Stimulated activated naive CD8-positive, alpha-beta T cell treated with anti-CD3 and anti-CD28 coated beads, Interleukin-15, Interleukin-2, amounts not matched to agents 100 U/mL and 50 U/mL, for 24 hours (primary cell): ENCODE data around the gene CDH23.

Experiments used
- ATAC-seq: fragments of 150-1000 bp; cut with Tn5 transposase; one replicate; pipeline ENCODE4 v1.10.0; 2021
- DNase-seq: peaks from one replicate; pipeline ENCODE4 v3.0.0; 2021

The CDH23 gene

DNA sequence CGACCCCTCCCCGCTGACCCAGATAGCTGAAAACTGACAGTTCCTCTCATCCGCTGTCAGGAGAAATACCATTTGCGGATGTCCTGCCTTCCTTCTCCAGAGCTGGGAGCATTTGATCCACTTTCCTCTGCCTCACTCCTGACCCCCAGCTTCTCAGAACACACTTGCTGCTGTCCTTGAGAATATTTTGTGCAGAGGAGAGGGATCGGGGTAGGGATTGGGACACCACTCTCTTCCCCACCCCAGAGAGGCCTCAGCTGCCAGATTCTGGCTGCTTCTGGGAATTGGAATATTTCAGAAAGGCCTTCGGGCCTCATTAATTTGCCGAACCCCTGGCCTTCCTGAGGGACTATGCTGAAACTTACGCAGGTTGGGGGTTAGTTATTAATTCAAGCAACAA, 225.9 kb downstream of the CDH23 start:
- DNase-seq (no peak), ATAC-seq (no peak)

DNA sequence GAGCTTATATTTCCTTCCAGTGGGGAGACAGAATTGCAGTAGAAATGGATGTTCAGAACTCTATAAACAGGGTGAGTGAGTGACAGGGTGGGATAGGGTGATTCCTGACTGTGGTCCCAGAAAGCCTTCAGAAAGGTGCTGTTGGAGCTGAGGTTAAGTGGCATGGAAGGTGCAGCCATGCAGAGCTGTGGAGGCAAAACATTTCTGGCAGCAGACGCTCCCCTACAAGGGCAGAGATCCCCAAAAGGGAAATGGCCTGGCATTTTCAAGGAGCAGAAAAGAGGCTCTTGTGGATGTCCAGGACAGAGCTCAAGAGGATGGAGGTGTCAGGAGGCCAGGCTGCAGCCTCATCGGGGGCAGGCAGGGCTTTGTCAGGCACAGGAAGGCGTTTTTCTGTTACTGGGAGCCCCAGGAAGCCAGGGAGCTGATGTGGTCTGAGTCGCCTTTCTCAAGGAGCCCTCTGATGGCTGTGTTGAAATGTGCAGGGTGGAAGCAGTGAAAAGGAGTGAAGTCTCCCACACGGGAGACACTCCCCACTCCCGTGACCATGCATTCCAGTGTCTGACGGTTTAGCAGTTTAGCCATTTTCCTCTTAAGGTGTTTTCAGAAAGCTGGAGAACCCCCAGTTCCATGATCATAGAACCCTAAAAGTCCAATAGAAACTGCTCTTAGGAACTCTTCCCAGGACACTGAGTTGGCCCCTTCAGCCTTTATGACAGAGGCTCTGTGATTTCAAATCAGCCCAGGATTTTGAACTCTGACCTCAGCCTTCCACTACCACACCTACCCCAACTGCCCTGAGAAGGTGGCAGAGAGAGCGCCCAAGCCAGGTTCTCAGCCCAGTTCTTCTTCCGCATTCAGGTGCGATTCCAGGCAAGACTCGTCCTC, 226.6 kb downstream of the CDH23 start:
- no peak for DNase-seq
- no peak for ATAC-seq

DNA sequence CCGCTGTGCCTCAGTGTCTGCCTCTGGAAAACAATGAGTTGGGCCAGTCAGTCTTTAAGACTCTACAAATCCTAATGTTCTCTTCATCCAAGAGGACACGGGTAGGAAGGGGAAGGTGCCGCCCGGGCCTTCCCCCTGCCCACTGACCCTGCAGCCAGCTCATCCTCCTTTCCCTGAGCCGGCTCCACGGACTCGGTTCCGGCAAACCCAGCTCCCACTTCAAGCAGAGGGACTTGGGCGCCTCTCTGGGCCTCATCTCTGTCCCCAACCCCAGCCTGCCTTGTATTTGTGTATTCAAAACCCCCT, 227.2 kb downstream of the CDH23 start:
- no peak for DNase-seq
- ATAC-seq = no peak

DNA sequence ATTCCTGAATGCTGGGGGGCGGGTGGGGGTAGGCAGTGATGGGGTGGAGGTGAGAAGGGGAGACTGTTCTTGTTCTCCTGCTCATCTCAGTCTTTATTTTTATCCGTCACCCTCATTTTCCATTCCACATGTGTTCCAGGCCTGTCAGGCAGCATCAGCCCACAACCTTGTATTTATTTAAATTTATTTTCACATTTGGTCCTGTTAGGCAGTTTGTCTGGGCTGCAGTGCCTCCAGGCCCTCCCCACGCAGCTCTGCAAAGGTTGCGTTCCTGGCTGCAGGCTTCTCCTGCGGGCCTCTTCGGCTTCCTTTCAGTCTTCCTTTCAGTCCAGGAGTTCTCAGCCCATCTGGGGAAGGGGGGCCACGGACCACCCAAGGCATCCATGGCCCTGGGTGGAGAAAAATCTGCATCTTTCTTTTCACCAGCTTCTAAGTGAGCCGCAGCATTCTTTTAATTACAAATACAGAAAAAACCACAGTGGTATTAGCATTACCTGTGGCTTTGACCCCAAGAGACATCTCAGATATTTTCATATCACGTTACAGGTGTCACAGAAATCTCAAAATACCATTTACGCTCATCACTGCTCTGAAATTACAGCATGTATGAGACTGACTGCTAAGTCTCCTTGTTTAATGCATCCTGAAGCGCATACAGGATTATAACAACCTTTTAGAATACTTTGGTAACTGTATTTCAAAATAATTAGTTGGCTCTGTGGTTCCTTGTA, 228.9 kb downstream of the CDH23 start:
- no peak for ATAC-seq
- DNase-seq = no peak

DNA sequence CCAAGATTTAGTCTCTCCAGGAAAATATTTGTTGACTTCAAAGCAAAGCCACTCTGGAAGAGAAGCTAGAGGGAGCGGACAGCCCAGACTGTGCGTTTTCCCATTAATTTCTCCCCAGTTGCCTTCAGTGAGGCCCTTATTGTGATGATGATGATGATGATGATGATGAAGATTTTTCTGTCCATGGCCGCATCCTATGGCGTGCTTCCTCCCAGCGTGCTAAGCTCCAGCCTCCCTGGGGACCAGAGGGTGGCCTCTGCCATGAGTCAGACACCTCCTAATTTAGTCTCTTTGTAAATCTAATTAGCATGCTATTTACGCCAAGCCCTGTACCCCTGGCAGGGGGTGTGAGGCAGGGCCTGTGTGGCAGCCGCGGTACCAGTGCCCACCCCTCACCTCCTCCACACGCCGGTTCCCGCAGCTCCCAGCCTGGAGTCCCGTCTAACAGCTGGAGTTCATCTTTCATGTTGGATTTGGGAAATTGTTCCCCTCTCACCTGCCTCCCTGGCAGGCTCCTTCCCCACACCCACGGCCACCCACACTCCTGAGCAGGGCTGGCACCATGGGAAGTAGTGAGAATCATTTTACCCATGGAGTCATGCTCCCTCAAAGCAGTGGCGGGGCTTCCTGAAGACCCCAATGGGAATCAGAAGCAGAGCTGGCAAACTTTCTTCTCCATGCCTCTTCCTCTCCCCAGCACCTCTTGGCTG, 230.7 kb downstream of the CDH23 start:
- DNase-seq (no peak), ATAC-seq (no peak)

DNA sequence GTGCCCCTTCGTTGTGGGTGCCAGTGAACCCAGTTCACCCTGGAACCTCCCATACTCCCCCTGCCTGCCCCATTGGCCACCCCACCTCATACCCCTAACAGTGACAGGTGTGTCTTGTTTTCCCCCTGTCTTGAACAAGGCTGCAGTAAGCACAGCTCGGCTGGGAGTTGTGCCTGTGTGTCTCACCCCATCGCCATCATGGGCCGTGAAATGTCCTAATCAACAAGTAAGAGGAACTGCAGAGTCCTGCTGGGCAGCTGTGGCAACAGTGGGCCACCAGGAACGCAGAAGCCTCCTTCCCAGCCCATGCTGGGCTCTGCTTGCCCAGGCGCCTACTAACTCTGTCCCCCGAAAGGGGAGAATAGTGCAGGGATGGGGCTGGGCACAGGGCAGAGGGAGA, 231.2 kb downstream of the CDH23 start:
- ATAC-seq (no peak), DNase-seq (no peak)

DNA sequence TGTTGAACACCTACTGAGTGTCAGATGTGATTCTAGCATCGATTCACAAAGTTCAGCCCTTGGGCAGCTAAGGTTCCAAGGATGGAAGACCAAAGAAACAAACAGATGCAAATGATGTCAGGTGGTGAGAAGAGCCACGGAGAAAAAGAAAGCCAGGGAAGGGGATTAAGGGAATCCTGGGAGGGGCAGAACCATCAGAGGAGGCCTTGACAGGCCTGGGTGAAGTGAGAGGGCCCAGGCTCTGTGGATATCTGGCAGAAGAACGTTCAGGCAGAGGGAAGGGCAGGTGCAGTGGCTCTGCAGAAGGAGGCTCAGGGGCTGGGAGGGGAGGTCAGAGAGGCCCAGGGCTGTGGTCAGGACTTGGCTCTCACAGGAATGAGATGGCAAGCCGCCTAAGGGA, 232.4 kb downstream of the CDH23 start:
- ATAC-seq (no peak), DNase-seq (no peak)

DNA sequence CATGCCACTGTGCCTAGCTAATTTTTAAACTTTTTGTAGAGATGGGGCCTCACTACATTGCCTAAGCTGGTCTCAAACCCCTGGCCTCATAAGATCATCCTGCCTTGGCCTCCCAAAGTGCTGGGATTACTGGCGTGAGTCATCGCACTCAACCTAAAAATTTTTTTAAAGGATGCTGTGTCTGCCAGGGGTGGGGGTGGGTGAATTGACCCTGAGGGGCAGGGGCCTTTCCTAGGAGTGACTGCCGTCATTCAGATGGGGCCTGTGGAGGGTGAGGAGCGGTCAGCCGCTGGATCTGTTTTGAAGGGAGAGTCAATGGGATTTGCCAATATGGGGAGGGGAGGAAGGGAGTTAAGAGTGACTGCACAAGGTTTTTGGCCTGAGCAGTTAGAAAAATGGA, 233.4 kb downstream of the CDH23 start:
- DNase-seq = no peak
- no peak for ATAC-seq

DNA sequence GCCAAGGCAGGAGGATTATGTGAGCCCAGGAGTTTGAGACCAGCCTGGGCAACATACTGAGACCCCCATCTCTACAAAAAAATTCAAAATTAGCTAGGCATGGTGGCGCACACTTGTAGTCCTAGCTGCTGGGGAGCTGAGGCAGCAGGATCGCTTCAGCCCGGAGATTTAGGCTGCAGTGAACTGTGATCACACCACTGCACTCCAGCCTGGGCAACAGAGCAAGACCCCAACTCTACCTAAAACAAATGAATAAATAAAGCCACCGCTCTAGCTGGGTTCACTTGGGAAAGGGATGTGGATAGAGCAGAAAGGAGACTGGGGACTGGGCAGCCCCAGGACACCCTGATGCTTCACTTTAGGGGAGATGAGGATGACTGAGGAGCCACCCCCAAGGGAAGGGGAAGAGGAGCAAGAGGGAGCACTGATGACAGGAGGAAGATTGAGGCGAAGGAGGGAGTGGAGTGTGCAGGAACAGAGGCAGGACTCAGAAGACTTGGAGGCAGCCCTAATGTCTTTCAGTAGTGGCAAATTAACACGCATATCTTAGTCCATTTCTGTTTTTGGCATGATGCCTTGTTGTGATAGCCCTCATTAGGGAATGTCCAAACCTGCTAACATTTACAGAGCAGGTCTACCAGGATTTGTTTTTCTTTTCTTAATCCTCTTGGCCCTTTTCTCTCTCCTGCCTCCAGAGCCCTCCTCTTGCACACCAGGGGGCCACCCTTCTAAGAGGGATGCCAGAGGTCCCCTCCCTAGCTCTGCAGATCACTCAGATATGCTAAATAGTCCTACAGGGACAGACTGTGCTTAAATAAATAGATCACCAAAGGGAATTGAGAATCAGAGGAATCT, 234.5 kb downstream of the CDH23 start:
- ATAC-seq = no peak
- DNase-seq = no peak

DNA sequence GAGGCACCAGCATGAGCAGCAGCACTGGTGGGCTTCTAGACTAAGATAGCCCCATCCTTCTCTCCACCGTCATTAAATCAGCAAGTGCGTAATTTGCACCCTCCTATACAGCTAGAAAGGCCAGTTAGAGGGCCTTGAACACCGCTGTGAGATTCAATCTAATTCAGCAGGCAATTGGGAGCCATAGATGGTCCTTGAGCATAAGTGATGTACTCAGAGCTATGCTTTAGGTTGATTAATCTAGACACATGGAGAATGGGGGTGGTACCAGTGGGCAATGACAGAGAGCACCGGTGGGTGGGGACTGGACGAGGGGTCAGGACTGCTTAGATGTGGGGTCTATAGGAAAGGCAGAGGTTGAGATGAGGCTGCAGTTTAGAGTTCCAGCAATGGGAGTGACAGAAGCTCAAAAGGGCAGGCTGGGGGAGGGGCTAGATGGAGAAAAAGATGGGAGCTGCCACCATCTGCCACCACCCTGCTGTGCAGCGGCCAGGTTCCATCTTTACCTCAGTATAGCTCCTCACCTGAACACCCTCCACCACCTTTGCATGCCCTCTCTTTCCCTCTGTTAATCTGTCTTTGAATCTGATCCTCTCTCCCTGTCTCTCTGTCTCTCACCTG, 235.6 kb downstream of the CDH23 start:
- DNase-seq (no peak), ATAC-seq (no peak)

DNA sequence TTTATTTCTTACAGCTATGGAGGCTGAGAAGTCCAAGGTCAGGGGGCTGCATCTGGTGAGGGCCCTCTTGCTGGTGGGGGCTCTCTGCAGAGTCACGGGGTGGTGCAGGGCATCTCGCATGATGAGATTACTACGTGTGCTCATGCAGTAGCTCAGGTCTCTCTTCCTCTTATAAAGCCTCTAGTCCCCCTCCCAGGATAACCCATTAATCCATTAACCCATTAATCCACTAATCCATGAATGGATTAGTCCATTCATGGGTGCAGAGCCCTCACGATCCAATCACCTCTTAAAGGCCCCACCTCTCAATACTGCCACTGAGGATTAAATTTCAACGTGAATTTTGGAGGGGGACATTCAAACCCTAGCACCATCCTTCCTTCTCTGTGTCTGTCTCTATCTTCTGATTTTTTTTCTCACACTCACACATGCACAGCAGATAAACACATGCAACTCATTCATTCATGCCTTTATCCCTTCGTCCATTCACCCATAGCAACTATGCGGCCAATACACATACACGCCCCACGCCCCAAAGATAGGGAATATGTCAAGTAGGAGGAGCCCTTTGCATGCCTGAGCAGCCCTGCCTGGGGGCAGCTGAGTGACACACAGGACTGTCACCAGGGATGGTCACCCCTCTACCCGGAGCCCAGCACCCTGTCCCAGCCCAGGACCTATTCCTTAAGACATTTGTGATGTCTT, 236.3 kb downstream of the CDH23 start:
- no peak for ATAC-seq
- no peak for DNase-seq

DNA sequence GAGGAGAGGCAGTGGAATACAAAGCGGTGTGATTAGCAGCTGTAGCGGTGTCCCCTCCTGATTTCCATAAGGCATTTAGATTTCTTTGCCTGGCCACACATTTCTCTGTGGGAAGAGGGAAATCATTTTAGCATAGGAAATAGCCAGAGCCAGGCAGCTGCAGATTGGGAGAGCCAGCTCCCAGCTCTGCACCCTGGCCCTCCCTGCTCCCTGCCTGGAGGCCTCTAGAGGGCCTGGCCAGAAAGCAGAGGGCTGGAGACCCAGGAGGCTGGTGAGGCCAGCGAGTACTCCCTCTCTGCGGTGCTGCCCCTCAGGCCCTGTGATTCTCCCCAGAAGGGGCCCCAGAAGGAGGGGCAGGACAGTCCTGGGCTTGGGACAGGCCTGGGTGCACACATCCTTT, 237.2 kb downstream of the CDH23 start:
- DNase-seq (no peak), ATAC-seq (no peak)

DNA sequence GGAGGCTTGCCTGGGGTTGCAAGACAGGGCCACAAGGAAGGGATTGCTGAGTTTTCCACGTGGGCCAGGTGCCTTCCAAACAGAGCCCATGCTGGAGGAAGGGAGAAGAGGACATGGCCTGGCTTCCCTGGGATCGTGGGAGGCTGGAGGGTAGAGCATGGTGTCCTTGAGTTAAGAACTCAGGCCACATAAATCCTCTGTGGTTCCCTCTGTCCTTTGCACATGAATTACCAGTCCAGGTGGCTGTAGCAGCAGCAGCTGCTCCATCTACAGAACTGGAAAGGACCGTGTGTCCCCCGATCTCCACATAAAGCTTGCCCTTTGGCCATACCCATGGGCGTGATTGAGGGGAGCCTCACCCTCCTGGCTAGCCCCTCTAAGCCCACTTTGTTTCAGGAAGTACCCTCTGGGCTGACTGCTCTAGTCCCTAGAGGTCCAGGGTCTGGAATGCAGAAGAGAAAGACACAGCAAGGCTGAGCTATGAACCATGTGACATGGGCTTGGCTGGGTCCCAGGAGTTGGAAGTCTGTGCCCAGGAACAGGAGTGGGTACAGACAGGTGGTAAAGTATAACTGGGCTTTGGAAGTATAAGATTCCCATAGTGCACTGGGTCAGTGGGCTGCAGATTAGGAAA, 237.9 kb downstream of the CDH23 start:
- no peak for ATAC-seq
- DNase-seq = no peak

DNA sequence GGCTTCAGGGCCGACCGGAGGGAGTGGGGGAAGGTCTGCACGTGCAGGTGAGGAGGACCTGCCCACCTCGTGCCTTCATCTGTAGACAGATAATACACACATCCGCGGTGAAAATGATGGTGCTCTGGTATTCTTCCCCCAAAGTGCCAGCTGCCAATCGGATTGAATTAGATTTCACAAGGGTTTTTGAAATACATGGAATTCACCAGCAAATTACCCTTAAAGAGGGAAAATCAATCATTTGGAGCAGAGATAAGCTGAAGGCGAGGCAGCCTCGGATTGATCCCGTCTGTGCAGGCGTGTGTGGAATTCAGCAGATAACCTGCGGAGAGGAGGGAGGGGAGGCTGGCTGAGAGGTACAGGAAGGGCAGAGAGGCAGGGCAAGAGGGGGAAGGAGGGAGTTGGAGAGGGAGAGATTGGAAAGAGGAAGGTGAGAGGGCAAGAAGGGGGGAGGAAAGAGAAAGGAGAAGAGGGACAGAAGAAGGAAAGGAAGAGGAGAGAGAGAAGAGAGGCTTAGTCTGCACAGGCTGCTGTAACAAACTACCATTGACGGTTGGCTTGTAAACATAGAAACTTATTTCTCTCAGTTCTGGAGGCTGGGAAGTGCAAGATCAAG, 238.6 kb downstream of the CDH23 start:
- ATAC-seq (no peak), DNase-seq (no peak)

DNA sequence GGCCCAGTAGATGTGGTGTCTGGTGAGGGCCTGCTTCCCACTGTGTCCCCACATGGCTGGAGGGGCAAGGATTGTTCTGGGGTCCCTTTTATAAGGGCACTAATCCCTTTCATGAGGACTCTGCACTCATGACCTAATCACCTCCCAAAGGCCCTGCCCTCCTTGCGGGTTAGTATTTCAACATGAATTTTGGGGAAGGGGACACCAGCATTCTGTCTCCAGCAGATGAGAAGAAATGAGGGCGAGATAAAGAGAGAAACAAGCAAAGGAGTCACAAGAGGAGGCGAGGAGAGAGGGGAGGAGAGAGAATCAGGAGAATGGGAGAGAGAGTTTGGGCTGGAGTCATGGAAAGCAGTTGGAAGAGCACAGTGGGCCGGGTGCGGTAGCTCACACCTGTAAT, 239.1 kb downstream of the CDH23 start:
- ATAC-seq (no peak), DNase-seq (no peak)

DNA sequence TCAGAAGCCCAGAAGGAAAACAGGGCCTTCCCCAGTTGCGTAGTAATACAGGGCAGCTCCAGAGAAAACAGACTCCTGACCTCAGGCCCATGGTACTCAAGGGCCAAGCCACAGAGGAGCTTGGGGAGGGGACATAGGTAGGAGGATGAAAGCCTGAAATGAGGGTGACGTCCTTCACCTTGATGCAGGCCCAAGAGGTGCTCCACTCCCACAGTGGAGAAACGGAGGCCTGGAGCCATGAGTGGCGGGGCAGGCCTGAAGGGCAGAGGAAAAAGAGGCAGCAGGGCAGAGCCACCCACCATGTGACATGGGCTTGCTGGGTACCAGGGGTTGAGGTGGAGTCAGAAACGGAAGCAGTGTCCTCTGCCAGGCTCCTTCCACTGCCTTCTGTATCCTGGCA, 239.9 kb downstream of the CDH23 start:
- no peak for DNase-seq
- ATAC-seq = no peak

DNA sequence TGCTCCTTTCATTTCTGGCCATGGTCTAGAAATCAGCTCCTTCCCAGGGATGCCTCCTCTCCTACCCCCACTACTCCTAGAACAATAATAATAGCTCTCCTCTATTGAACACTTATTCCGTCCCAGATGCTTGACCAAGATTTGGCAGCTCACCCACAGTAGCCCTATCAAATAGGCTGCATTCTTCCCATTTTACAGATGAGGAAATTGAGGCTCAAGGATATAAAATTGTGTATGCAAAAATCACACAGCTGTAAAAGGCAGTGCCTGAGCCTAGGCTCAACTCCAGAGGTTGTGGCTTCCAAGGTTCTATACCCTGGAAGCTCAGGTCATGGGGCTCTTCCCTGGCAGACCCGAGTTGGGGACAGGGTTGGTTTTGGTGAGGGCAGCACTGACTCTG, 240.6 kb downstream of the CDH23 start:
- ATAC-seq (no peak), DNase-seq (no peak)

DNA sequence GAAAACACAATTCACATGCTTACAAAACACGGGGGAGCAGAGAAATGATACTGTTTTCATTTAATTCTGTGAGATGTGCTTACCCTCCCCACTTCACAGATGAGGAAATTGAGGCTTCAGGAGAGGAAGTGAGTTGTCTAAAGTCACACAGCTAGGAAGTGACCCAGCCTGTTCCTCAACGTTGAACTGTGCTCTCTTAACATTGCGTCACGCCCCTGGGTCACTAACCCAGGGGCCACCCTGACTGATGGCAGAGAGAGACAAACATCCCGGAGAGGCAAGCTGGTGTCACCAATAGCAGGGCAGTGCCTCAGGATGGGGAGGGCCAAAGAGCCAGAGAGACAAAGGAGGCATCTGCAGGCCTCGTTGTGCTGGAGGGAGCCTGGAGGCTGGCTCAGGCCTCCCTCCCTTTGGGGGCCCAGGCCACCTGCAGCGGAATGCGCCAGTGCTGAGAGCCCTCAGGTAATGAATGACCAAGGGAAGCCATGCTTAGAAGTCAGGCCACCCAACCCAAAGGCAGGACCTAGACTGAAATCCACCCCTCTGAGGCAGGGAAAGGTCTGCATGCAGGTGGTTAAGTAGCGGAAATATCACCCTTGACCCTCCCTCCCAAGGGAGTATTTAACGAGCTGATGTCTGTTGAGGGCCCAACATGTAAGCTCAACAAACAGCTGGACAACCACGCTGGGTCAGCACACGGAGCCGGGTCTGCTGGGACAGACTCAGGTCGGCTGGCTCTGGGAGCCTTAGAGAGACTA, 241.5 kb downstream of the CDH23 start:
- ATAC-seq (peak; percentile 12), DNase-seq (no peak)
